ENCODE measurements around the gene TECPR1. TPM values are rescaled to one million over a fixed set of nuclear protein-coding genes. Genes with fewer than 3 reads are reported as not detected.

TECPR1 gene
- polyA plus RNA-seq, 2 of the 4 experiments (the other 2 are of a cell fraction) = 2.5 to 11.1 TPM

DNA sequence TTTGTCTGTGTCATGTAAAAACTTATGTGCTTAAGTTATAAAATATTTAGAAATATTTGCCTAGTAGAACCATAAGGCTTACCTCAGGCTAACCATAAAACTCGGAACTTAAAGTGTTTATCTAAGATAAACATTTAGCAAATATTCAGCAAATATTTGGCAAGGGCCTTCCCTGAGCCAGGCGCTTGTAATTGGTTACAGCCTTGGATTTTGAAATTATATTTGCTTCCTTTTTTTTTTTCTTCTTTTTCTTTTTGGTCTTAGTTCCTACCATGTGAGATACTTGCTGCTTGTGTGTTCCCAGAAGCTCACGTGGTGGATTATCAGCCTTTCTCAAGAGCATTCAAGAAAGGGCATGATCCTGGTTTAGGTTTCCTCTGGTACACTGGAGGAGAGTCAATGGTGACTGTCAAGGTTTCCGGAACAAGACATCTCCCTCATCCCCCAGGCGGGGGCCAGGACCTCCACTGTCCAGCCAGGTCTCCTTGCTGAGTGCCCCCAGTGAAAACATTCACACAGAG, 24.3 kb upstream of the TECPR1 start:
- no peaks in the 10 kb centered on the region for H3K9me3 ChIP-seq
- TF ChIP-seq CEBPB (IDR thresholded peaks at IDR 0.05) (peak; percentile 42 to 68; a peak in 3 of 4 replicates), JUN (IDR thresholded peaks at IDR 0.05) (peak; percentile 32 to 49; a peak in 1 of 5 replicates), HDAC2 (IDR thresholded peaks at IDR 0.05) (no peak), MAFK (IDR thresholded peaks at IDR 0.05; ENCODE audit: partially characterized antibody) (peak; percentile 22), USF2 (IDR thresholded peaks at IDR 0.05) (peak; percentile 46; the same call in 1 of the 2 replicates), RNF2 (IDR thresholded peaks at IDR 0.05; ENCODE audit: borderline replicate concordance, low read depth) (no peak), EP300 (IDR thresholded peaks at IDR 0.05) (peak in 1 of 2 experiments; percentile 11; a peak in 1 of 5 replicates), GATA3 (IDR thresholded peaks at IDR 0.05; ENCODE audit: borderline replicate concordance) (peak; percentile 38; the same call in 1 of the 2 replicates)
- H3K4me2 ChIP-seq = peak overlapping the region; percentile 41
- ATAC-seq = peak; percentile 6 to 61; a peak in 3 of 6 replicates
- ChIA-PET CTCF (no interaction called here), POLR2A (no interaction called here)
- peaks cover 34% of the 10 kb centered on the region for H3K4me1 ChIP-seq
- H3K4me3 ChIP-seq = no peak overlapping the region
- H3K27ac ChIP-seq = peak overlapping the region; percentile 45 to 77
- peak in 1 of 2 experiments; percentile 82 for DNase-seq (ENCODE audit: low read depth in 1 of 2, low spot score in 1 of 2)
- no peak for FAIRE-seq
- 33% methylated on average over 5 of the region's 5 CpGs for WGBS (ENCODE audit: missing lambda C conversion rate)

DNA sequence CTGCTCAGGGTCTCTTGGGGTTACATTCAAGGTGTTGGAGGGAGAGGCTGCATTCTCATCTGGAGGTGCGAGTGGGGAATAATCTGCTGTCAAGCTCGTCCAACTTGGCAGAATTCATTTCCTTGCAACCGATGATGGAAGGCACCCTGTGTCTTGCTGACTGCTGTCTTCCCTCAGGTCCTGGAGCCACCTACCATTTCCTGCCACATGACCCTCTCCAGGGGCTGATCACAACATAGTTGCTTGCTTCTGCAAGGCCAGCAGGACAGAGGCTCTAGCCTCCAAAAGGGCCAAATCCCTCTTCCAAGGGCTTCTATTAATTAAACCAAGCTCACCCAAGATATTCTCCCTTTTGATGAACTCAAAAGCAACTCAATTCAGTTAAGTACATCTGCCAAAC, 15.3 kb upstream of the TECPR1 start:
- TF ChIP-seq HEYL (CRISPR knock-in tag; IDR thresholded peaks at IDR 0.05) = no peak
- TF ChIP-seq CEBPB (IDR thresholded peaks at IDR 0.05) = no peak
- no peak for TF ChIP-seq JUNB (IDR thresholded peaks at IDR 0.05)
- TF ChIP-seq HOXA7 (CRISPR knock-in tag; IDR thresholded peaks at IDR 0.05) = no peak
- TF ChIP-seq BHLHE40 (IDR thresholded peaks at IDR 0.05; ENCODE audit: low read depth, low read length) = no peak
- no peak for TF ChIP-seq NR3C1 (IDR thresholded peaks at IDR 0.05)
- no peak for TF ChIP-seq E2F6 (IDR thresholded peaks at IDR 0.05; ENCODE audit: borderline replicate concordance, low read depth)
- no peak for TF ChIP-seq REST (IDR thresholded peaks at IDR 0.05)
- no peak for TF ChIP-seq RNF2 (IDR thresholded peaks at IDR 0.05; ENCODE audit: borderline replicate concordance, low read depth)
- Histone ChIP-seq H3K4me1 (peaks cover 6% of the 10 kb centered on the region; the same call in 2 of the 3 replicates), H3K4me2 (no peak overlapping the region), H3K9me3 (no peaks in the 10 kb centered on the region), H3K4me3 (no peak overlapping the region), H3K27ac (no peak overlapping the region)
- WGBS (ENCODE audit: missing lambda C conversion rate) = 96% methylated on average over 3 of the region's 3 CpGs
- POLR2A ChIA-PET = interaction anchor here (1.7 kb wide), 1 partner anchor 14 kb away, joined by 6 read pairs; the partner anchor contains the start of gene BRI3
- no peak for FAIRE-seq
- no peak for DNase-seq (ENCODE audit: low read depth in 1 of 2, low spot score in 1 of 2)
- ATAC-seq = no peak
- CTCF ChIA-PET = interaction anchor here (0.6 to 1.5 kb wide), 10 partner anchors 9 to 575 kb away, joined by 3 to 10 read pairs (median 3); no protein-coding TSS in a partner anchor

DNA sequence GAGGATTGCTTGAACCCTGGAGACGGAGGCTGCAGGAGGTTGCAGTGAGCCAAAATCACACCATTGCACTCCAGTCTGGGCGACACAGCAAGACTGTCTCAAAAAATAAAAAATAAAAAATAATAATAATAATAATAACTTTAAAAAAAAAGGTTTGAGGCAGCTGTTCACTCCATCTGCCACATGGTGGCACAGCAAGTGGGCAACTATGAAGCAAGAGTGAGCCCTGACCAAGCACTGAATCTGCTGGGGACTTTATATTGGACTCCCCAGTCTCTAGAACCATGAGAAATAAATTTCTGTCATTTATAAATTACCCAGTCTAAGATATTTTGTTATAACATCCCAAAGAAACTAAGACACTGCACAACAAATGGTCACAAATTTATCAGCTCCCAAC, 14.8 kb upstream of the TECPR1 start:
- DNase-seq (ENCODE audit: low read depth in 1 of 2, low spot score in 1 of 2) (no peak), FAIRE-seq (no peak), ATAC-seq (peak; percentile 61 to 62; a peak in 4 of 6 replicates)
- TF ChIP-seq RCOR1 (IDR thresholded peaks at IDR 0.05; ENCODE audit: low read depth, low read length) = no peak
- TF ChIP-seq RAD21 (conservative IDR thresholded peaks at IDR 0.05 in 1 of 2, IDR thresholded peaks at IDR 0.05 in 1 of 2) = peak; percentile 26 to 37; a peak in 2 of 5 replicates
- TF ChIP-seq CEBPB (IDR thresholded peaks at IDR 0.05) = peak in 1 of 2 experiments; percentile 59; a peak in 2 of 4 replicates
- TF ChIP-seq SMC3 (IDR thresholded peaks at IDR 0.05) = peak; percentile 29; the same call in 1 of the 3 replicates
- TF ChIP-seq CTCF (IDR thresholded peaks at IDR 0.05) = peak; percentile 48
- Histone ChIP-seq H3K4me2 (no peak overlapping the region), H3K4me1 (peaks cover 6% of the 10 kb centered on the region; the same call in 2 of the 3 replicates), H3K9me3 (no peaks in the 10 kb centered on the region), H3K4me3 (no peak overlapping the region), H3K27ac (no peak overlapping the region)
- 76% methylated on average over 2 of the region's 2 CpGs for WGBS (ENCODE audit: missing lambda C conversion rate)
- CTCF ChIA-PET = interaction anchor here (0.6 to 1.5 kb wide), 8 partner anchors 9 to 126 kb away, joined by 3 to 10 read pairs (median 4); no protein-coding TSS in a partner anchor
- POLR2A ChIA-PET = interaction anchor here (1.4 to 1.7 kb wide), 2 partner anchors 14 to 33 kb away, joined by 3 to 6 read pairs; partner anchors contain the start of gene BRI3
